Retina (tissue), 1 donor: ENCODE data around the gene FAM170B.

Experiments
- DNase-seq: peaks from one replicate; pipeline ENCODE4 v3.0.0-alpha.2; 2016

The FAM170B gene

GRCh38 chr10:49151025-49151445, 17.2 kb upstream of the FAM170B start:
- no peak for DNase-seq

GRCh38 chr10:49150426-49150825, 16.6 kb upstream of the FAM170B start:
- DNase-seq = no peak

GRCh38 chr10:49149881-49150280, 16.1 kb upstream of the FAM170B start:
- DNase-seq = no peak

- DNase-seq = no peak
These were observed 10.4 kb upstream of the FAM170B start for GRCh38 chr10:49144058-49144720.

GRCh38 chr10:49143249-49143648, 9.4 kb upstream of the FAM170B start:
- DNase-seq = no peak

GRCh38 chr10:49141541-49142332, 7.9 kb upstream of the FAM170B start:
- no peak for DNase-seq

GRCh38 chr10:49140304-49141177, 6.7 kb upstream of the FAM170B start:
- no peak for DNase-seq

- DNase-seq = no peak
These were observed 6.0 kb upstream of the FAM170B start for GRCh38 chr10:49139846-49140195.

GRCh38 chr10:49139028-49139845, 5.4 kb upstream of the FAM170B start:
- DNase-seq = no peak

- DNase-seq = no peak
These were observed 4.6 kb upstream of the FAM170B start for GRCh38 chr10:49138361-49138891.

GRCh38 chr10:49136525-49136924, 2.7 kb upstream of the FAM170B start:
- no peak for DNase-seq

GRCh38 chr10:49135575-49136313, 1.9 kb upstream of the FAM170B start:
- no peak for DNase-seq

GRCh38 chr10:49134327-49134726, 506 bp upstream of the FAM170B start:
- DNase-seq = no peak

GRCh38 chr10:49132362-49132737, 1.5 kb downstream of the FAM170B start:
- no peak for DNase-seq

- DNase-seq = no peak
These were observed 2.1 kb downstream of the FAM170B start for GRCh38 chr10:49131507-49132361.

GRCh38 chr10:49129376-49129775, 4.4 kb downstream of the FAM170B start:
- DNase-seq = no peak

GRCh38 chr10:49128854-49129253, 5.0 kb downstream of the FAM170B start:
- no peak for DNase-seq

GRCh38 chr10:49123981-49124950, 9.6 kb downstream of the FAM170B start:
- DNase-seq = no peak

- DNase-seq = no peak
These were observed 12.9 kb downstream of the FAM170B start for GRCh38 chr10:49120911-49121310.
